Trophoblast cell (in vitro differentiated cells and primary cell): ENCODE results near the gene DEFB127. TPM values are rescaled to one million over a fixed set of nuclear protein-coding genes. Genes with fewer than 3 reads are reported as not detected.
"Not testable (repeated sequence)": the region's sequence is repeated elsewhere in the genome, so short reads cannot be mapped to it uniquely, and the experiment has no call there.

Experiments used
- DNase-seq, 2 donors: peaks; one replicate each; pipeline ENCODE4 v3.0.0-alpha.2; 2016
- H2AFZ ChIP-seq: 2 replicates; pipeline ENCODE4 v1.6.1; 2013; ENCODE audit warnings: low read length, moderate library complexity, mild to moderate bottlenecking; ENCODE audit not compliant: insufficient read depth, poor library complexity
- H2AK5ac ChIP-seq: 2 replicates; pipeline ENCODE4 v1.6.1; 2013; ENCODE audit warnings: mild to moderate bottlenecking, low read length
- H2BK120ac ChIP-seq: 2 replicates; pipeline ENCODE4 v1.6.1; 2013; ENCODE audit warnings: low read length, mild to moderate bottlenecking, moderate library complexity; ENCODE audit not compliant: insufficient read depth, poor library complexity
- H2BK12ac ChIP-seq: 2 replicates; pipeline ENCODE4 v1.6.1; 2013; ENCODE audit warnings: mild to moderate bottlenecking, low read length, moderate library complexity
- H2BK5ac ChIP-seq: 2 replicates; pipeline ENCODE4 v1.6.1; 2013; ENCODE audit warnings: low read length, low read depth, moderate library complexity, mild to moderate bottlenecking; ENCODE audit not compliant: poor library complexity
- H3K14ac ChIP-seq: 2 replicates; pipeline ENCODE4 v1.6.1; 2013; ENCODE audit warnings: mild to moderate bottlenecking, low read length
- H3K18ac ChIP-seq: 2 replicates; pipeline ENCODE4 v1.6.1; 2013; ENCODE audit warnings: mild to moderate bottlenecking, low read length
- H3K23ac ChIP-seq: 2 replicates; pipeline ENCODE4 v1.6.1; 2013; ENCODE audit warnings: low read length
- H3K27ac ChIP-seq: 2 replicates; pipeline ENCODE4 v1.5.1; 2013; ENCODE audit warnings: low read depth, mild to moderate bottlenecking, inconsistent platforms, low read length, moderate library complexity
- H3K27me3 ChIP-seq: 2 replicates; pipeline ENCODE4 v1.6.1; 2013; ENCODE audit warnings: inconsistent platforms, mild to moderate bottlenecking, low read length, moderate library complexity; ENCODE audit not compliant: insufficient read depth
- H3K36me3 ChIP-seq, 2 experiments: 1 replicate in 1 of 2; 2 replicates in 1 of 2; pipeline ENCODE4 v1.6.1; 2013; ENCODE audit warnings: low read length in 2 of 2, mild to moderate bottlenecking in 2 of 2, moderate library complexity in 1 of 2; ENCODE audit not compliant: insufficient read depth in 2 of 2, control insufficient read depth in 1 of 2
- H3K4ac ChIP-seq: 2 replicates; pipeline ENCODE4 v1.6.1; 2013; ENCODE audit warnings: low read depth, mild to moderate bottlenecking, low read length, moderate library complexity
- H3K4me1 ChIP-seq, 2 experiments: 1 replicate in 1 of 2; 2 replicates in 1 of 2; pipeline ENCODE4 v1.6.1; 2013; ENCODE audit warnings: low read length in 2 of 2, mild to moderate bottlenecking in 2 of 2, moderate library complexity in 1 of 2; ENCODE audit not compliant: insufficient read depth in 2 of 2, control insufficient read depth in 1 of 2
- H3K4me2 ChIP-seq: 2 replicates; pipeline ENCODE4 v1.6.1; 2013; ENCODE audit warnings: inconsistent platforms, mild to moderate bottlenecking, low read length, moderate library complexity
- H3K4me3 ChIP-seq: 2 replicates; pipeline ENCODE4 v1.5.1; 2013; ENCODE audit warnings: mild to moderate bottlenecking, low read depth, low read length, inconsistent platforms
- H3K79me1 ChIP-seq: one replicate; pipeline ENCODE4 v1.6.1; 2013; ENCODE audit warnings: low read length
- H3K79me2 ChIP-seq: 2 replicates; pipeline ENCODE4 v1.6.1; 2013; ENCODE audit warnings: low read length, mild to moderate bottlenecking; ENCODE audit not compliant: control insufficient read depth, insufficient read depth, poor library complexity
- H3K9ac ChIP-seq: 2 replicates; pipeline ENCODE4 v1.6.1; 2013; ENCODE audit warnings: mild to moderate bottlenecking, low read length
- H3K9me3 ChIP-seq: 2 replicates; pipeline ENCODE4 v1.6.1; 2013; ENCODE audit warnings: low read depth, mild to moderate bottlenecking, control low read depth, inconsistent platforms, low read length; ENCODE audit not compliant: insufficient read depth
- H4K12ac ChIP-seq: 2 replicates; pipeline ENCODE4 v1.6.1; 2013; ENCODE audit warnings: low read depth, mild to moderate bottlenecking, low read length, moderate library complexity
- H4K8ac ChIP-seq: 2 replicates; pipeline ENCODE4 v1.6.1; 2013; ENCODE audit warnings: low read depth, mild to moderate bottlenecking, low read length, moderate library complexity
- H4K91ac ChIP-seq: one replicate; pipeline ENCODE4 v1.6.1; 2013; ENCODE audit warnings: low read depth, mild to moderate bottlenecking, low read length, moderate library complexity
- WGBS: extraction: QIAGEN DNeasy Blood & Tissue Kit; methylation state at CpG from one replicate; pipeline ENCODE4 v1.1.7; 2013; ENCODE audit warnings: missing lambda C conversion rate; ENCODE audit not compliant: insufficient read length, insufficient coverage; ENCODE audit errors: extremely low coverage; 5-methylcytosine and 5-hydroxymethylcytosine counted together
- polyA plus RNA-seq: library from polyadenylated mRNA; stranded (reverse); fragments of 200-250 nt; gene quantifications from 2 replicates; pipeline ENCODE4 v1.2.3, GENCODE V29; 2013

Gene DEFB127
- polyA plus RNA-seq: not detected in 2 replicates

GRCh38 chr20:157154-157553 is at the start of gene DEFB127:
Gene DEFB127, plus strand, starts transcription at chr20:157454. Its CDS starts 91 bp downstream, at chr20:157545.
- no peak within 1 kb of the TSS for H3K4ac ChIP-seq
- no peaks in the 10 kb centered on the region for H3K79me2 ChIP-seq
- no peaks in the 10 kb centered on the region for H3K4me1 ChIP-seq
- WGBS: no CpG with 5 or more reads among the region's 5 CpGs
- H3K79me1 ChIP-seq: no peaks in the 10 kb centered on the region
- H2AFZ ChIP-seq: no peak within 1 kb of the TSS
- H2BK120ac ChIP-seq: no peak within 1 kb of the TSS
- H3K36me3 ChIP-seq: no peaks in the 10 kb centered on the region
- no peak within 1 kb of the TSS for H3K27ac ChIP-seq
- peaks cover 2% of the 10 kb centered on the region for H3K9me3 ChIP-seq
- H2BK12ac ChIP-seq: no peak within 1 kb of the TSS
- H2AK5ac ChIP-seq: no peak within 1 kb of the TSS
- H3K14ac ChIP-seq: no peak within 1 kb of the TSS
- no peak within 1 kb of the TSS for H3K18ac ChIP-seq
- no peak within 1 kb of the TSS for H3K9ac ChIP-seq
- H4K12ac ChIP-seq: no peak within 1 kb of the TSS
- H3K27me3 ChIP-seq: no peaks in the 10 kb centered on the region
- DNase-seq: no peak
- no peak within 1 kb of the TSS for H4K8ac ChIP-seq
- H2BK5ac ChIP-seq: no peak within 1 kb of the TSS
- H3K4me3 ChIP-seq: no peak within 1 kb of the TSS
- H4K91ac ChIP-seq: no peak within 1 kb of the TSS
- H3K4me2 ChIP-seq: no peak within 1 kb of the TSS
- no peak within 1 kb of the TSS for H3K23ac ChIP-seq

DNA sequence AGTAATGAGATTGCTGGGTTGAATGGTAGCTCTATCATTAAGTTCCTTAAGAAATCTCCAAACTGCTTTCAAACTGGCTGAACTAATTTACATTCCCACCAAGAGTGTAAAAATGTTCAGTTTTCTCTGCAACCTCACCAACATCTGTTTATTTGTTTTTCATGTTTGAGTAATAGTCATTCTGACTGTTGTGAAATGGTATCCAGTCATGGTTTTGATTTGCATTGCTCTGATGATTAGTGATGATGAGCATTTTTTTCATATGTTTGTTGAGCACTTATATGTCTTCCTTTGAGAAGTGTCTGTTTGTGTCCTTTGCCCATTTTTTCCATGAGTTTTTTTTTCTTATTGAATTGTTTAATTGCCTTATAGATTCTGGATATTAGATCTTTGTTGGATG is 44.9 kb upstream of the DEFB127 start:
- no peak for DNase-seq
- no peak overlapping the region for H3K4ac ChIP-seq
- no peak overlapping the region for H2BK5ac ChIP-seq
- no peak overlapping the region for H2BK12ac ChIP-seq
- no peak overlapping the region for H3K4me2 ChIP-seq
- H4K91ac ChIP-seq: no peak overlapping the region
- no peaks in the 10 kb centered on the region for H3K79me1 ChIP-seq
- H2AK5ac ChIP-seq: no peak overlapping the region
- H4K12ac ChIP-seq: no peak overlapping the region
- no peak overlapping the region for H3K18ac ChIP-seq
- no peaks in the 10 kb centered on the region for H3K4me1 ChIP-seq
- H3K23ac ChIP-seq: no peak overlapping the region
- no peak overlapping the region for H2AFZ ChIP-seq
- H2BK120ac ChIP-seq: no peak overlapping the region
- no peak overlapping the region for H3K14ac ChIP-seq
- no peaks in the 10 kb centered on the region for H3K27me3 ChIP-seq
- H3K9me3 ChIP-seq: peaks cover 15% of the 10 kb centered on the region
- no peak overlapping the region for H3K4me3 ChIP-seq
- H3K27ac ChIP-seq: no peak overlapping the region
- no peaks in the 10 kb centered on the region for H3K79me2 ChIP-seq
- no peak overlapping the region for H3K9ac ChIP-seq
- H4K8ac ChIP-seq: no peak overlapping the region
- no peaks in the 10 kb centered on the region for H3K36me3 ChIP-seq

DNA sequence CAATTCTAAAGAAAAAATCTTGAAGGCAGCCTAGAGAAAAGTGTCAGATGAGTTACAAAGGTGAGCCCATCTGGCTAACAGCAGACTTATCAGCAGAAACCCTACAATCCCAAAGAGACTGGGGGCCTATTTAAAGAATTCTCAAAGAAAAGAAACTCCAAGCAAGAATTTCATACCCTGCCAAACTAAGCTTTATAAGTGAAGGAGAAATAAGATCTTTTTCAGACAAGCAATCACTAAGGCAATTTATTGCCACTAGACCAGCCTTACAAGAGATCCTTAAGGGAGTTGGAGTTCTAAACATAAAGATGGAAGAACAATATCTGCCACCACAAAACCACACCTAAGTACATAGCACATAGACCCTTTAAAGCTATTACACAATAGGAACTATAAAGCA is 39.7 kb upstream of the DEFB127 start:
- no peak overlapping the region for H3K18ac ChIP-seq
- H3K79me2 ChIP-seq: no peaks in the 10 kb centered on the region
- no peak overlapping the region for H2BK120ac ChIP-seq
- H2BK5ac ChIP-seq: no peak overlapping the region
- H4K8ac ChIP-seq: no peak overlapping the region
- H3K14ac ChIP-seq: no peak overlapping the region
- no peak overlapping the region for H3K23ac ChIP-seq
- no peak overlapping the region for H3K4me2 ChIP-seq
- H2AFZ ChIP-seq: no peak overlapping the region
- H4K12ac ChIP-seq: no peak overlapping the region
- H4K91ac ChIP-seq: no peak overlapping the region
- H3K79me1 ChIP-seq: no peaks in the 10 kb centered on the region
- H3K4ac ChIP-seq: no peak overlapping the region
- H3K27ac ChIP-seq: no peak overlapping the region
- H2BK12ac ChIP-seq: no peak overlapping the region
- no peaks in the 10 kb centered on the region for H3K36me3 ChIP-seq
- H3K4me1 ChIP-seq: no peaks in the 10 kb centered on the region
- no peak for DNase-seq
- H3K4me3 ChIP-seq: no peak overlapping the region
- H3K9me3 ChIP-seq: peaks cover 15% of the 10 kb centered on the region
- no peaks in the 10 kb centered on the region for H3K27me3 ChIP-seq
- no peak overlapping the region for H2AK5ac ChIP-seq
- no peak overlapping the region for H3K9ac ChIP-seq

DNA sequence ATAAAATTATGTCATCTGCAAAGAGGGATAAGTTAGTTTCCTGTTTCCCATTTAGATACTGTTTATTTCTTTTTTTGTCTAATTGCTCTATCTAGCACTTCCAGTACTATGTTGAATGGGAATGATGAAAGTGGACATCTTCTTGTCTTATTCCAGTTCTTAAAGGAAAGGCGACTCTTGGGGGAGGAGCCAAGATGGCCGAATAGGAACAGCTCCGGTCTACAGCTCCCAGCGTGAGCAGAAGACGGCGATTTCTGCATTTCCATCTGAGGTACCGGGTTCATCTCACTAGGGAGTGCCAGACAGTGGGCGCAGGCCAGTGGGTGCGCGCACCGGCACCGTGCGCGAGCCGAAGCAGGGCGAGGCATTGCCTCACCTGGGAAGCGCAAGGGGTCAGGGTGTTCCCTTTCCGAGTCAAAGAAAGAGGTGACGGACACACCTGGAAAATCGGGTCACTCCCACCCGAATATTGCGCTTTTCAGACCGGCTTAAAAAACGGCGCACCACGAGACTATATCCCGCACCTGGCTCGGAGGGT is 27.4 kb upstream of the DEFB127 start:
- H3K9me3 ChIP-seq, H3K79me1 ChIP-seq, H2BK12ac ChIP-seq, H3K4me1 ChIP-seq, H3K27me3 ChIP-seq, H3K36me3 ChIP-seq, H3K18ac ChIP-seq, H3K4me2 ChIP-seq, H2AK5ac ChIP-seq, H3K14ac ChIP-seq, H3K27ac ChIP-seq, H3K9ac ChIP-seq, H3K79me2 ChIP-seq, H4K8ac ChIP-seq, H2BK120ac ChIP-seq, DNase-seq, H3K23ac ChIP-seq, H4K12ac ChIP-seq, H4K91ac ChIP-seq, H3K4me3 ChIP-seq, H3K4ac ChIP-seq, H2AFZ ChIP-seq, H2BK5ac ChIP-seq: not testable (repeated sequence)
- WGBS: no CpG with 5 or more reads among the region's 28 CpGs
